Measurements from ENCODE around the gene ENTR1.

The ENTR1 gene

GRCh38 chr9:136394312-136395019 lies 15.9 kb downstream of the ENTR1 start:
- Histone ChIP-seq H3K4me3 (ENCODE audit: low read depth, low read length) (no peak overlapping the region), H3K9ac (no peak overlapping the region), H3K27ac (no peak overlapping the region), H3K27me3 (ENCODE audit: control insufficient read depth, insufficient read depth, low read length) (no peaks in the 10 kb centered on the region), H3K79me2 (no peaks in the 10 kb centered on the region), H3K4me1 (no peaks in the 10 kb centered on the region), H3K4me2 (ENCODE audit: low read length) (no peak overlapping the region), H2AFZ (no peak overlapping the region), H3K36me3 (ENCODE audit: control insufficient read depth, insufficient read depth, low read length) (no peaks in the 10 kb centered on the region), H3K9me3 (ENCODE audit: control insufficient read depth, low read length) (no peaks in the 10 kb centered on the region)
- TF ChIP-seq, protein P1, sequence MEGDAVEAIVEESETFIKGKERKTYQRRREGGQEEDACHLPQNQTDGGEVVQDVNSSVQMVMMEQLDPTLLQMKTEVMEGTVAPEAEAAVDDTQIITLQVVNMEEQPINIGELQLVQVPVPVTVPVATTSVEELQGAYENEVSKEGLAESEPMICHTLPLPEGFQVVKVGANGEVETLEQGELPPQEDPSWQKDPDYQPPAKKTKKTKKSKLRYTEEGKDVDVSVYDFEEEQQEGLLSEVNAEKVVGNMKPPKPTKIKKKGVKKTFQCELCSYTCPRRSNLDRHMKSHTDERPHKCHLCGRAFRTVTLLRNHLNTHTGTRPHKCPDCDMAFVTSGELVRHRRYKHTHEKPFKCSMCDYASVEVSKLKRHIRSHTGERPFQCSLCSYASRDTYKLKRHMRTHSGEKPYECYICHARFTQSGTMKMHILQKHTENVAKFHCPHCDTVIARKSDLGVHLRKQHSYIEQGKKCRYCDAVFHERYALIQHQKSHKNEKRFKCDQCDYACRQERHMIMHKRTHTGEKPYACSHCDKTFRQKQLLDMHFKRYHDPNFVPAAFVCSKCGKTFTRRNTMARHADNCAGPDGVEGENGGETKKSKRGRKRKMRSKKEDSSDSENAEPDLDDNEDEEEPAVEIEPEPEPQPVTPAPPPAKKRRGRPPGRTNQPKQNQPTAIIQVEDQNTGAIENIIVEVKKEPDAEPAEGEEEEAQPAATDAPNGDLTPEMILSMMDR (IDR thresholded peaks at IDR 0.05), result no peak

DNA sequence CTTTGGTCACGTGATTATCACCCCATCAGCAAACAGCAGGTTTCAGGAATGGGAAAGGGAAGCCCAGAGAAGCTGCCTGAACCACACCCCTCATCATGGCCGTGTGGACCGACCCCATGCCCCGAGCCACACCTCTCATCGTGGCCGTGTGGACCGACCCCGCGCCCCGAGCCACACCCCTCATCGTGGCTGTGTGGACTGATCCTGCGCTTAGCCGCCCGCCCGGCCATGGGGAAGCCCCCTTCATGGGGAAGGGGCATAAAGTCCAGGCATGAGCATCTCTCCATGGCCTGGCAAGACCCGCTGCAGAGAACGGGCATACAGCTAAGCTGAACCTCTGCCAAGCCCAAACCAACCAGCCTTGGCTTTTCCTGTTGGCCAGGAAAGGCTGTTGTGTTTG lies 16.9 kb downstream of the ENTR1 start:
- H3K27ac ChIP-seq, result no peak overlapping the region
- H3K79me2 ChIP-seq, result no peaks in the 10 kb centered on the region
- H3K4me2 ChIP-seq (ENCODE audit: low read length), result no peak overlapping the region
- no peaks in the 10 kb centered on the region for H3K27me3 ChIP-seq (ENCODE audit: control insufficient read depth, insufficient read depth, low read length)
- no peaks in the 10 kb centered on the region for H3K9me3 ChIP-seq (ENCODE audit: control insufficient read depth, low read length)
- TF ChIP-seq, protein P1 (IDR thresholded peaks at IDR 0.05), result no peak
- no peaks in the 10 kb centered on the region for H3K4me1 ChIP-seq
- H3K4me3 ChIP-seq (ENCODE audit: low read depth, low read length), result no peak overlapping the region
- H2AFZ ChIP-seq, result no peak overlapping the region
- H3K36me3 ChIP-seq (ENCODE audit: control insufficient read depth, insufficient read depth, low read length), result no peaks in the 10 kb centered on the region
- H3K9ac ChIP-seq, result no peak overlapping the region

DNA sequence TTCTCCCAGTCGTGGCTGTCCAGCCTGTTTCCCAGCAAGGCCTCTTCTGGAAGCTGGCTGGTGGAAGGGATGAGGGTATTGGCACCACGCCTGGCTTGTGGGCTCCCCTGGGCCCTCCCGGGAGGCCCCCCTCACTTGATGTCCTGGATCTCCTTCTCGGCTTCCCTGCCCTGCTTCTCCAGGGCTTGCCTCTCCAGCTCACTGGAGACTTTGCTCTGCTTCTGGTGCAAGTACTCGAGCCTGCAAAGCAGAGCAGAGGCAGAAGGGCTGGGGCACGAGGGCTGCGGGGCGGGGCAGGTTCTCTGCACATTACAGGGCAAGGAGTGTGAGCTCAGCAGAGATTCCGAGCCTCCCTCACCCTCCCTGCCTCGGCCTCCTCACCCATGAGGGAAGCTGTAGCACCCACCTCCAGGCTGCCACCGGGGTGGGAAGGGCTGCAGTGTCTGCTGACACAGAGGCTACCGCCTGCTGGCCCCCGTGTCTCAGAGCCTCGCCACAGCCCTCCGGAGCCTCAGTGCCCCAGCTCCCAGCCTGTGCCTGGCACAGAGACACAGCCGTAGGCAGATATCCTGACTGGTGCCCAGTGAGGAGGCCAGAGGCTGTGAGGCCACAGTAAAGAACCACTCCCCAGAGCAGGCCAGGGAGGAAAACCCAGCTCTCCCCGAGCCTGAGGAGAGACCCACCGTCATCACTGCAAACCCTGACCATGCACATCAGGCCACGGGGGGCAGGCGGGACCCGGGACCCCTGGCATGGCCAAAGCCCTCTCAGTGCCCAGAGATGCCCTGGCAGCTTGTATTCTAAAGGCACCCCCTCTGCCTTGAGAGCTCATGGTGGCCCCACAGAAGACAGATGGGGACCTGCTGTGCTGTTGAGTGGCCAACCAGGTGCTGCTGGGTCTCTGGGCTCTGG lies 17.6 kb downstream of the ENTR1 start:
- no peaks in the 10 kb centered on the region for H3K36me3 ChIP-seq (ENCODE audit: control insufficient read depth, insufficient read depth, low read length)
- H3K9ac ChIP-seq, result no peak overlapping the region
- no peak overlapping the region for H3K27ac ChIP-seq
- H3K4me3 ChIP-seq (ENCODE audit: low read depth, low read length), result no peak overlapping the region
- no peak overlapping the region for H2AFZ ChIP-seq
- H3K4me2 ChIP-seq (ENCODE audit: low read length), result no peak overlapping the region
- TF ChIP-seq, protein P1 (IDR thresholded peaks at IDR 0.05), result no peak
- H3K27me3 ChIP-seq (ENCODE audit: control insufficient read depth, insufficient read depth, low read length), result no peaks in the 10 kb centered on the region
- no peaks in the 10 kb centered on the region for H3K79me2 ChIP-seq
- no peaks in the 10 kb centered on the region for H3K4me1 ChIP-seq
- no peaks in the 10 kb centered on the region for H3K9me3 ChIP-seq (ENCODE audit: control insufficient read depth, low read length)

- Histone ChIP-seq H3K36me3 (ENCODE audit: control insufficient read depth, insufficient read depth, low read length) (no peaks in the 10 kb centered on the region), H3K9me3 (ENCODE audit: control insufficient read depth, low read length) (no peaks in the 10 kb centered on the region), H3K27ac (no peak overlapping the region), H3K27me3 (ENCODE audit: control insufficient read depth, insufficient read depth, low read length) (no peaks in the 10 kb centered on the region), H3K4me3 (ENCODE audit: low read depth, low read length) (no peak overlapping the region), H3K79me2 (no peaks in the 10 kb centered on the region), H3K4me2 (ENCODE audit: low read length) (no peak overlapping the region), H3K9ac (no peak overlapping the region), H2AFZ (no peak overlapping the region), H3K4me1 (no peaks in the 10 kb centered on the region)
- TF ChIP-seq, protein P1 (IDR thresholded peaks at IDR 0.05), result no peak
Observed at GRCh38 chr9:136391737-136392537, 18.5 kb downstream of the ENTR1 start.
